LHCN-M2 (cell line): ENCODE data around the gene CPNE1. TPM values are rescaled to one million over a fixed set of nuclear protein-coding genes. Genes with fewer than 3 reads are reported as not detected.

Experiments used
- total RNA-seq: library from RNA; depleted of rRNA; stranded (reverse); fragments of >200 nt; gene quantifications from 2 replicates; pipeline ENCODE4 v1.2.3, GENCODE V29; 2014; rRNA removed

The CPNE1 gene
- total RNA-seq, 1 experiment from 2014 or later: 168 TPM

Other genes starting within 250 kb of the CPNE1 start
- 2.5 and 3.9 TPM in 2 replicates for gene GDF5, start 226.7 kb downstream of the CPNE1 start, total RNA-seq
- 50.3 and 64.0 TPM in 2 replicates for gene CEP250, start 209.3 kb downstream of the CPNE1 start, total RNA-seq
- not detected in 2 replicates for gene C20orf173, start 135.2 kb downstream of the CPNE1 start, total RNA-seq
- gene ERGIC3, start 122.8 kb downstream of the CPNE1 start, total RNA-seq: 239 and 270 TPM in 2 replicates
- 12.6 and 13.7 TPM in 2 replicates for gene SPAG4, start 49.1 kb downstream of the CPNE1 start, total RNA-seq
- gene RBM12, start within 50 bp of the CPNE1 start, total RNA-seq: 45.7 and 46.2 TPM in 2 replicates
- gene NFS1, start 34.5 kb upstream of the CPNE1 start, total RNA-seq: 23.0 and 32.4 TPM in 2 replicates
- 277 and 325 TPM in 2 replicates for gene ROMO1, start 34.5 kb upstream of the CPNE1 start, total RNA-seq
- gene RBM39, start 77.4 kb upstream of the CPNE1 start, total RNA-seq: 195 and 210 TPM in 2 replicates
- gene PHF20, start 107.1 kb upstream of the CPNE1 start, total RNA-seq: 22.0 and 22.7 TPM in 2 replicates